ENCODE measurements around the gene SORL1. TPM values are rescaled to one million over a fixed set of nuclear protein-coding genes. Genes with fewer than 3 reads are reported as not detected.

Gene SORL1
- total and polyA plus RNA-seq, 2 of the 8 experiments (the other 6 are each of a cell fraction or from before 2014, with no cell fraction given) = 38.1 to 65.5 TPM

DNA sequence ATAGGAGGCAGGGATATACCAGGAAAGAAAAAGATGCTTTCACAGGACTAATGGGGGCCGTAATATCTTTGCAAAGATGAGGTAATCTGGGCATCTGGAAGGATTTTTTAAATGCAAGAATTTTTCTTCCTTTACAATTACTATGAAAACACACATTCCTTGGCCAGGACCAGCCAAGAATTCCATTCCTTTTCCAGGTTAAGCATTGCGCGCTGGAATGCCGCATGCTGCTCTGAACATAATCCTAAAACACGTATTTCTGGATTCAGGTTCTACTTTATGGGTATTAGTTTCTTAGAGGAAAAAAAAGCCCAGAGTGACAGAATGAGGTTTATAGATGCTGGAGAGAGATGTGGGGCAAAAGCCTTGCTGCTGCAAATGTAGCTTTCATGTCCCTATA lies 100.0 kb downstream of the SORL1 start:
- CTCF ChIA-PET (ENCODE audit: partially characterized antibody) = interaction anchor here (1.5 to 2.1 kb wide), 2 partner anchors 12 to 24 kb away, joined by 4 read pairs; no protein-coding TSS in a partner anchor
- no peaks in the 10 kb centered on the region for H3K4me1 ChIP-seq (replicated peaks in 1 of 4; ENCODE audit: control insufficient read depth in 3 of 4, insufficient read depth in 4 of 4, low read length in 3 of 4)
- H3K27me3 ChIP-seq (replicated peaks in 1 of 4; ENCODE audit: control insufficient read depth in 3 of 4, extremely low read depth in 1 of 4, insufficient read depth in 3 of 4, low read length in 3 of 4) = no peaks in the 10 kb centered on the region
- H3K14ac ChIP-seq (ENCODE audit: insufficient read length) = no peak overlapping the region
- H3K36me3 ChIP-seq (ENCODE audit: control insufficient read depth in 2 of 4, insufficient read depth in 4 of 4, low read length in 3 of 4) = peaks cover 6 to 45% (median 34%) of the 10 kb centered on the region in 4 experiments; a peak in 7 of 8 replicates
- no peak overlapping the region for H3K4ac ChIP-seq (replicated peaks; ENCODE audit: insufficient read length, low read depth, low read length)
- no peak overlapping the region for H3K23ac ChIP-seq (ENCODE audit: insufficient read length)
- no peaks in the 10 kb centered on the region for H3K79me1 ChIP-seq (ENCODE audit: low read depth, low read length)
- H3K4me2 ChIP-seq (ENCODE audit: insufficient read depth in 1 of 2, low read depth in 2 of 2, low read length in 2 of 2) = no peak overlapping the region
- H2AFZ ChIP-seq (ENCODE audit: low read length) = no peak overlapping the region
- no peak overlapping the region for H4K5ac ChIP-seq (ENCODE audit: insufficient read length, low read depth, low read length)
- H2AK5ac ChIP-seq (ENCODE audit: low read depth, low read length) = no peak overlapping the region
- H2BK120ac ChIP-seq (replicated peaks; ENCODE audit: low read depth, low read length) = no peak overlapping the region
- H3K23me2 ChIP-seq (ENCODE audit: low read depth, low read length) = no peaks in the 10 kb centered on the region
- H2BK12ac ChIP-seq (ENCODE audit: low read depth, low read length) = no peak overlapping the region
- H3K79me2 ChIP-seq (ENCODE audit: control insufficient read depth in 1 of 2, insufficient read depth in 2 of 2, low read length in 2 of 2) = no peaks in the 10 kb centered on the region
- no peak overlapping the region for H3K9ac ChIP-seq (replicated peaks in 1 of 4; ENCODE audit: extremely low read depth in 1 of 4, low read depth in 3 of 4, low read length in 3 of 4)
- DNase-seq (ENCODE audit: low read depth in 1 of 2, low spot score in 2 of 2) (peak in 1 of 2 experiments; percentile 3), FAIRE-seq (no peak)
- POLR2A ChIA-PET (ENCODE audit: partially characterized antibody) = no interaction called here
- H3K27ac ChIP-seq (ENCODE audit: low read depth, low read length) = no peak overlapping the region
- no peak overlapping the region for H2BK5ac ChIP-seq (ENCODE audit: low read depth, low read length)
- no peak overlapping the region for H3K56ac ChIP-seq (replicated peaks; ENCODE audit: insufficient read length, low read depth, low read length)
- H2BK20ac ChIP-seq (ENCODE audit: low read length) = no peak overlapping the region
- H3K18ac ChIP-seq (ENCODE audit: extremely low read depth, low read length) = no peak overlapping the region
- no peaks in the 10 kb centered on the region for H3K9me3 ChIP-seq (ENCODE audit: insufficient read depth in 2 of 2, low read depth in 1 of 2, low read length in 1 of 2)
- WGBS, 2 experiments (ENCODE audit: extremely low coverage in 1 of 2, insufficient coverage in 1 of 2, insufficient read length in 1 of 2, insufficient replicate concordance in 2 of 2, low coverage in 1 of 2, low lambda C conversion rate in 2 of 2, missing lambda C conversion rate in 1 of 2) = 99% methylated on average over 5 of the region's 5 CpGs; no CpG with 5 or more reads in 1 of the 2 experiments
- no peak overlapping the region for H3K4me3 ChIP-seq (ENCODE audit: extremely low read depth in 1 of 4, insufficient read depth in 2 of 4, low read depth in 3 of 4, low read length in 4 of 4)
- H4K91ac ChIP-seq (replicated peaks; ENCODE audit: insufficient read length, low read length) = no peak overlapping the region
- peaks cover 0 to 1% of the 10 kb centered on the region in 2 experiments for H4K20me1 ChIP-seq (replicated peaks in 1 of 2; ENCODE audit: control insufficient read depth in 1 of 2, insufficient read depth in 2 of 2, low read length in 2 of 2)
- no peak overlapping the region for H4K8ac ChIP-seq (ENCODE audit: extremely low read depth, insufficient read depth, low read length)
- H2BK15ac ChIP-seq (ENCODE audit: low read length) = no peak overlapping the region
- no peak for TF ChIP-seq JUN (IDR thresholded peaks at IDR 0.05; ENCODE audit: low read depth, low read length)
- no peak for TF ChIP-seq SUZ12 (IDR thresholded peaks at IDR 0.05; ENCODE audit: low read length)
- no peak for TF ChIP-seq BCL11A (IDR thresholded peaks at IDR 0.05; ENCODE audit: low read depth in 2 of 2, low read length in 2 of 2)
- TF ChIP-seq FOSL1 (IDR thresholded peaks at IDR 0.05; ENCODE audit: insufficient read depth, low read depth, low read length) = no peak

Data from H1 (cell line).